ENCODE measurements around the gene ZNF821.
A peak's percentile ranks its signal among the peaks of the same experiment; 100 is the strongest.
"Not testable (repeated sequence)": the region's sequence is repeated elsewhere in the genome, so short reads cannot be mapped to it uniquely, and the experiment has no call there.

ZNF821 gene, protein sequence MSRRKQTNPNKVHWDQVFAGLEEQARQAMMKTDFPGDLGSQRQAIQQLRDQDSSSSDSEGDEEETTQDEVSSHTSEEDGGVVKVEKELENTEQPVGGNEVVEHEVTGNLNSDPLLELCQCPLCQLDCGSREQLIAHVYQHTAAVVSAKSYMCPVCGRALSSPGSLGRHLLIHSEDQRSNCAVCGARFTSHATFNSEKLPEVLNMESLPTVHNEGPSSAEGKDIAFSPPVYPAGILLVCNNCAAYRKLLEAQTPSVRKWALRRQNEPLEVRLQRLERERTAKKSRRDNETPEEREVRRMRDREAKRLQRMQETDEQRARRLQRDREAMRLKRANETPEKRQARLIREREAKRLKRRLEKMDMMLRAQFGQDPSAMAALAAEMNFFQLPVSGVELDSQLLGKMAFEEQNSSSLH

DNA sequence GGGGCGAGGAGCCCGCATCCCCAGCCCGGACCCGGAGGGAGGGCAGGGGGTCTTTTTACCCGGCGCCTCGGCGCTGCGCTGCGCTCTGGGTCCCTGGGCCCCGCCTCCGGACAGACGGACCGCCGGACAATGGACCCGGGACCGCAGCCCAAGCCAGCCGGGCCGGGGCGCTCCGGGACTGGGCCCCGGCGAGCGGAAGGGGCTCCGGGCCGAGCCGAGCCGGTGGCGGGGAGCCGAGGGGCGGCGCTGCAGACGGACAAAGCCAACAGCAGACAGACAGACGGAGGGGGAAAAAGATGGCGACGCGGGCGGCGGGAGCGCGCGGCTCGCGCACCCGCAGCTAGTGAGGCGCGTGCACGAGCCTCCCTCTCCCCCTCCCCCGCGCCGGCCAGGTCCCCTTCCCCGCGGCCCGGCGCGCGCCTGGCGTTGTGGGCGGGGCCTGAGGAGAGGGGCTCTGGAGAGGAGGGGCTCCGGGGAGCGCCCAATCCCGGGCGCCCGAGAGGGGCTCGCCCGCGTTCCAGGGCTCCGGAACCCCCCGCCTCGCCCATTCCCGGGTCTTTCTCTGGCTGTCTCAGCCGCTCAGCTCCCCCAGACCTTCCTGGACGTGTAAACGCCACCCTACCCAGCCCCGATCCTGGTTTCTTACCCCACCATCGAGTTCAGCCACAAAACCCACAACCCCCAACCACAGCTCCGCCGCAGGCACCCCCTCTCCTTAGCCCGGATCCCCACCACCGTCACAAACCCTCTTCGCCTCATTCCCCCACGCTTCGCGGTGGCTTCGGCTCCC lies at the start of gene ZNF821:
ZNF821 (minus strand) TSS at position 334 of the 790 bp plus-strand sequence. CDS start 4,236 bp downstream, outside the sequence.
- DNase-seq (ENCODE audit: low read depth in 2 of 2): peak; percentile 58 to 61

DNA sequence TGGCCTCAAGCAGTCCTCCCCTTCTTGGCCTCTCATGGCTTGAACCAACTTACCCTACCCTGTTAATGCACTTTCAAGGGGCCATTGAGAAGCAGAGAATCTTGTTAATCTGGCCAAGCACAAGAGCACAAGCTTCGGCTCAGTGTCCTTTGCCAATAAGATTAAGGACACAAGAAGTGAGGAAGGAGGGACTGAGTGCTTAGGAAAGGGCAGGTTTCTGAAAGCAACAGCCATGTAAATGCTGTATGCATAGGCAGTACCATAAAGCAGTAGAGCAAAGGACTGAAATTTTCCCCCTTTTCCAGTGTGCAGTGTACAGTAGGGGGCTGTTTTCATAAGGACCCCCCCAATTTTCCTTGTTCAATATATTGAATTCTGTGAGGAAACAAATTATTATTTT lies 49.0 kb upstream of the ZNF821 start:
- no peak for DNase-seq (ENCODE audit: low read depth in 2 of 2)

DNA sequence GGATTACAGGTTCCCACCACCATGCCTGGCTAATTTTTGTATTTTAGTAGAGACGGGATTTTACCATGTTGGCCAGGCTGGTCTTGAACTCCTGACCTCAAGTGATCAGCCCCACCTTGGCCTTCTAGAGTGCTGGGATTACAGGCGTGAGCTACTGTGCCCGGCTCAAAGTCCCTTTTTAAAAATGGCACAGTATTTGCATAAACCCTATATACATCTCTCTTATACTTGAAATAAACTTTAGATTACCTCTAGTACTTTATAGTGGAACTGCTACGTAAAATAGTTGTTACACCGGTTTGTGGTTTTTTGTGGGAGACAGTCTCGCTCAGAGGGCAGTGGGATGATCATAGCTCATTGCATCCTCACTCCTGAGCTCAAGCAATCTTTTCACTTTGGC lies 47.6 kb upstream of the ZNF821 start:
- no peak for DNase-seq (ENCODE audit: low read depth in 2 of 2)

DNA sequence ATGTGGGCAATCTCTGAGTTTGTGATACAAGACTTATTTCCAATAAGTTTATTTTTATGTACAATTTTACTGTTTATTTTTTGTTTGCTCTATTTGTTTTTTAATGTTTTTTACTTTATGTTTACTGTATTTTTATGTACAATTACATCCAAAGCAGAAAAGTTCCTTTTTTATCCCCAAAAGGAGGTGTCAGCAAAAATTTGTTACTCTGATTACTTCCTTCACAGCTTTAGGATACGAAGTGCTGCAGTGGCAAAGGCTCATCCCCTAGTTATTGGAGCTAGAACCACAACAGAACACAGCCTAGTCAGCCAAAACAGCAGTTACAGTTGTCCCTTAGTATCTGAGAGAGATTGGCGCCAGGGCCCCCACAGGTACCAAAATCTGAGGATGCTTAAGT lies 47.0 kb upstream of the ZNF821 start:
- no peak for DNase-seq (ENCODE audit: low read depth in 2 of 2)

DNA sequence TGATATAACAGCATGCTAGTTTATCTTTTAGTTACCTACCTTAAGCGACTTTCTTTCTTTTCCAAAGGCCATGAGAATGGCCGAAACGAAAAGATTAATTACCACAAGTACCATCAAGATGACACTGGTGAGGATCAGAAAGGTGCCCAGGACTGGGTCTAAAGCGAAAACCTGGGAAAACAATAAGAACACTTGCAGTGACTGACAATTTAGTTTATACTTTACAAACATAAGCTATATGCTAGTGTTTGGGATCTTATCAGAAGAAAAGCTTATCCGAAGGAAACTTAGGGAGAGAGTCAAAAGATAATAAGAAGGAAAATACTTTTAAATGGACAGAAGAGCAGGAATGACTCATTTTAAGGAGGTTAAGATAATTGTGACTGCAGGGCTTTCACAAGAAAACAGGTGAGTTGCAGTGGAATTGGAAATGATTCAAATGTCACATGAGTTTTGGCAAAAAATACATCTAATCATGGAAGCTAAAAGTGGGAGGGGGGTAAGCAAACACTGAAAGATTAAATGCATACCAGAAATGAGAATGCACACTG lies 46.1 kb upstream of the ZNF821 start:
- no peak for DNase-seq (ENCODE audit: low read depth in 2 of 2)

DNA sequence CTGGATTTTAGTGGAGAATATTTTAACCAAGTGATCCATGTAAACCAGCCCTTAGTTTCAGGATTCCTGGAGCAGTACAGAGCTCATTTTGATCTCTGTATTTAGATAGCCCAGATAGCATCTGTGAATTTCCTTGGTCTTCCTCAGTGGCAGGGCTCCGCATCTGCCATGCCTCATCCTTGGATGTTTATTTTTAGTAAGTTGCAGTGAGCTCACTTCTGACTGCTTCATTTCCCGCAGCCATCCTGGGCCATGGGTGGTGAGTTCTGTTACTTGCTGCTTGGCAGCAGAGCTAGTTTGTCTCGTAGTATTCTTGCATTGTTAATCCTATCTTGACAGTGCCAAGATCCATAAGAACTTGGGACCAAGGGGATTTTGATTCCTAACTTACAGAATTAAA lies 45.1 kb upstream of the ZNF821 start:
- DNase-seq (ENCODE audit: low read depth in 2 of 2): no peak

DNA sequence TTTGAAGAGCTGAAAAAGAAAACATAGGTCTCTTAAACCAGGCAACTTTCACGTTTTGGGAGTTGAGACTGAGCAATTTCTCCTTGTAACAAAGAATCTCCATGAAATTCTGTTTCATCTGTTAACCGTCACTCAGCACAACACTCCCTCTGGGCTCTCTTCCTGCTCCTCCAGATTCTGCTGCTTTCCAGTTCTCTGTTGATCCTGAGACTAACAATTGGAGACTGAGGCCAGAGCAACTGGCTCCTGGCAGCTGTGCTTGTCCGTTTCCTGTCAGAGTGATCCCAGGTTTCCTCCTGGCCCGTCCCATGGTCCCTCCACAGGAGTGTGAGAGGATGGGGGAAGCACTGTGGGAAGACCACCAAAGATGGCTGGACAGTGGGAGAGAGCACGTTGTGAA lies 43.8 kb upstream of the ZNF821 start:
- no peak for DNase-seq (ENCODE audit: low read depth in 2 of 2)

DNA sequence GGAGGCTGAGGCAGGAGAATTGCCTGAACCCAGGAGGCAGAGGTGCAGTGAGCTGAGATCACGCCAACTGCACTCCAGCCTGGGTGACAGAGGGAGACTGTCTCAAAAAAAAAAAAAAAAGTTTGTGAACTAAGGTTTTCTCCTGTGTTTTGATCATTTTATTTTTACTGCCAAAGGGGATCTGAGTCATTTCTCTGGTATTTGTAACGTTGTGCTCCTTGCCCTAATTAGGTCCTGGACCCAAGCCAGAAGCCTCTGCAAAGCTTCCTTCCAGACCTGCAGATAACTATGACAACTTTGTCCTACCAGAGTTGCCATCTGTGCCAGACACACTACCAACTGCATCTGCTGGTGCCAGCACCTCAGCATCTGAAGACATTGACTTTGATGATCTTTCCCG lies 43.4 kb upstream of the ZNF821 start:
- no peak for DNase-seq (ENCODE audit: low read depth in 2 of 2)

DNA sequence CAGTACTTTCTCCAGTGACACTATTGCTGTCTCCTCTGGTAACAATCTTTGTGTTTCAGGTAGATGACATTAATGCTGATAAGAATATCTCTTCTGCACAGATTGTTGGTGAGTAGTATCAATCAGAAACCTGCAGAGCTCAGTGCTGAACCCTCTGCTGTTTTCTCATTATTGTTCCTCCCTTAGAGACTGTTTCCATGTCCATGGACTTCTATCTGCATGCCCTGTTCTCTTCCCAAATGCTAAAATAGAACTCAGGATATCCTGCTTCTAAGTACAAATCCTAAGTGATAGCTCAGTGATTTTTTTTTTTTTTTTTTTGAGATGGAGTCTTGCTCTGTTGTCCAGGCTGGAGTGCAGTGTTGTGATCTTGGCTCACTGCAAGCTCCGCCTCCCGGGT lies 40.7 kb upstream of the ZNF821 start:
- no peak for DNase-seq (ENCODE audit: low read depth in 2 of 2)

DNA sequence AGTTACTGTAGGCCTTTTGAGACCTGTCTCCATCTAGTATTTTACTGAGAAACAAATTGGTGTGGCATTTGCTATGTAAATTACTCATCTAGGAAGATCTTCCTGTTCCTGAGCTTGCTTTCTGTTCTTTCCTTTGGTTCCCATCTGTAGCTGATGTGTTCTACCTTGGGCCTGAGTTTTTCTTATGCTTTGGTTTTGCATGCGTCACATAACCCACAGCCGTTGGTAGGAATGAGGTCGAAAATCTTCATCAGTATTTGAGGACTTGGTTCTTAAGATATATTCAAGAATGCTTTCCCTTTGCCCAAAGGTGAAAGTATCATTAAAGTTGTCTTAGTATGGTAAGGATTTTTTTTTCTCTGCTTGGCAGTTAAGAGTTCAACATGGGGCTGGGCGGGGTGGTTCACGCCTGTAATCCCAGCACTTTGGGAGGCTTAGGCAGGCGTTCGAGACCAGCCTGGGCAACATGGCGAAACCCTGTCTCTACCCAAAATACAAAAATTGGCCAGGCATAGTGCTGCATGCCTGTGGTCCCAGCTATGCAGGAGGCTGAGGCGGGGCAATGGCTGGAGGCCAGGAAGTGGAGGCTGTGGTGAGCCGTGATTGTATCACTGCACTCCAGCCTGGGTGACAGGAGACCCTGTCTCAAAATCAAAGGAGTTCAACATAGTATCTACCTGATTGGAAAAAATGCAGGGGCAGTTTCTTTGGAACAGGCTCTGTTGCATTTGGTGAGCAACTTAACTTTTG lies 40.1 kb upstream of the ZNF821 start:
- DNase-seq (ENCODE audit: low read depth in 2 of 2): no peak

DNA sequence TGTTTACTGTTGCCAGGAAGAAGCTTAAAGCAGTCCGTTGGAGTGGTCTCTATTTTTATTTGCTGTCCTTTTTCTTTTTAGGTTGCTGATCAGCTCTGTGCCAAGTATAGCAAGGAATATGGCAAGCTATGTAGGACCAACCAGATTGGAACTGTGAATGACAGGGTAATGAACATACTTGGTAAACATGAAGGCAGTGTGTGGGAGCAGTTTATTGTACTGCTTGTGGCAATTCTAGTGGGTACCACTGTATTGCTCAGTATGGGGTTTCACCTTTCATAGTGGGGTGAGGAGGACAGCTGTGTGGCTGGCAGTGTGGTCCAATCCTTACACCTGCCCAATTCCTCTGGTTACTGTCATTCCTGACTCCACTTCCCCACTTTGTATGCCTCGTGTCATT lies 36.7 kb upstream of the ZNF821 start:
- DNase-seq (ENCODE audit: low read depth in 2 of 2): no peak

DNA sequence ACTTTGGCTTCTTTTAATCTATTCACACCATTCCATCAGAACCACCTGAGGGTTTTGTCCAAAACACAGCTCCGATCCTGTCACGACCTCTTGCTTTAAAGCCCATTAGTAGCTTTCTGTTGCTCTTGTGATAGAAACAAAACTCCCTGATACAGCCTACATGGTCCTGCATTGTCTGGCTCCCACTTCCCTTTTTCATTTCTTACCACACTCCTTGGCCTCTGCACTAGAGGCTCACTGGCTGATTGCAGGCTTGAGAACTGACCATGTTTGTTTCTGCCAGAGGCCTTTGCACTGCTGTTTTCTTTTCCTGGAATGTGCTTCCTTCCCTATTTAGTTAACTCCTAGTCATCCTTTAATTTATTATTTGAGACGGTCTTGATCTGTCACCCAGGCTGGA lies 35.1 kb upstream of the ZNF821 start:
- DNase-seq (ENCODE audit: low read depth in 2 of 2): no peak

DNA sequence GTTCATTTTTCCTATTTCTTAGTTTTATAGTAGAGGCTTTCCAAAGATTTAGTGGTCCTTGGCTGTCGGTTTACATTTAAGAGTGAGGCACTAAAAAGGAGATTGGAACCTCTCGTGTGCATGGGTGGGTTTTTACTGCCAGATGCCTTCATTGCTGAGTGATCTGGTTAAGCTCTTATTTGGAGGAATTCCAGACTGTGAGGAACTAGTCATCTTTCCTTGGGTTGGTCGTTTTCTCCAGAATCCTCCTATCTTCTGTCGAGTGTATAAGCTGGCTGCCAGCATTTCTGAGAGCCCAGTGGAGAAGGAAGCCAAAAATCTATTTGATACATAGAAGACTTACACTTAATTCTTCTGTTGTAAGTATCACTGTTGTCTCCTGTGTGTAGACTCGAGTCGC lies 33.9 kb upstream of the ZNF821 start:
- no peak for DNase-seq (ENCODE audit: low read depth in 2 of 2)

DNA sequence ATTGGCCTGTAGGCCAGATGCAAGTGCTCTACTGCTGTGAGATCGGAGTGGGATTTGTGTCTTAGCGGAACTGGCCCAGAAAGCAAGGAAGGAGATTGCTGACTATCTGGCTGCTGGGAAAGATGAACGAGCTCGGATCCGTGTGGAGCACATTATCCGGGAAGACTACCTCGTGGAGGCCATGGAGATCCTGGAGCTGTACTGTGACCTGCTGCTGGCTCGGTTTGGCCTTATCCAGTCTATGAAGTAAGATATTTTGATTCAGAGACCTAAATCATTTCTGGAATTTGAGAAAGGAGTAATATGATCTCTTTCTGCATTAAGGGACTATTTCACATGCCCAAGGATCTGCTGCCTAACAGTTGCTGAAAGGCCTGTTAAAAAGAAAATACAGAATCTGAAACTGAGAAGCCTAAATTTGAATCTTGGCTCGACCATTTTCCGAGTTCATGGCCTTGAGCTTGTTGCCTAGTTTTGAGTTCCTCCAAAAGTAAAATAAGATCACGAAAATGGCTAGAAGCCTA lies 32.5 kb upstream of the ZNF821 start:
- no peak for DNase-seq (ENCODE audit: low read depth in 2 of 2)

DNA sequence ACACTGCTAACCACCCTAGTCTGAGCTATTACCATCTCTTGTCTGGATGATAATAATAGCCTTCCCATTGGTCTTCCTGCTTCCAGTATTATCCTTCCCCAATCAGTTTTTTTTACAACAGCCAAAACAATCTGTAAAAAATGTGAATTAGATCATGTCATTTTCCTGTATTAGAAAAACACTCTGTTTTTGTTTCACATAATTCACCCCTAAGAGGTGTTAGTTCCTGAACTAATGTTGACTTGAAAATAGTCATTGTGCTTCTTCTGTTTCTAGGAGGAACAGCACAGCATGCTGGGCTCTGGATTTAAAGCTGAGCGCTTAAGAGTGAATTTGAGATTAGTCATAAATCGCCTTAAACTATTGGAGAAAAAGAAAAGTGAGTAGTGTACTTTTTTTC lies 31.4 kb upstream of the ZNF821 start:
- no peak for DNase-seq (ENCODE audit: low read depth in 2 of 2)

DNA sequence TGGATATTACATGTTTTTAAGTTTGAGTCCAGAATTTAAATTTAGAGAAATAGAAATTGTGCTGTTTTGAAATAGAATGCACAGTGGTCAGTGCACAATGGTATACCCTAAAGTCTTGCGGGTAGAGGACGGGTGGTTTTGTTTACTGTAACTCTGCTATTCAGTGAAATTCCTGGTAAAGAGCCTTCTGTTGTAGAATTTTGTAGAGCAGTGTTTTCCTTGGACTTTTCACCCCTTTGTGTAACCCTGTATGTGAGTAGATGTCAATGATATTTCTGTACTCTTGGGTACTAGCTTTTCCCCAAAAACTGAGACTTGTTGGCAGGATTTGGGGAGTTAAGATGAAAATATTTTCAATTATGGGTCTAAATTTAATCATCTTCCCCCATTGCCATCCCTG lies 30.8 kb upstream of the ZNF821 start:
- DNase-seq (ENCODE audit: low read depth in 2 of 2): no peak

DNA sequence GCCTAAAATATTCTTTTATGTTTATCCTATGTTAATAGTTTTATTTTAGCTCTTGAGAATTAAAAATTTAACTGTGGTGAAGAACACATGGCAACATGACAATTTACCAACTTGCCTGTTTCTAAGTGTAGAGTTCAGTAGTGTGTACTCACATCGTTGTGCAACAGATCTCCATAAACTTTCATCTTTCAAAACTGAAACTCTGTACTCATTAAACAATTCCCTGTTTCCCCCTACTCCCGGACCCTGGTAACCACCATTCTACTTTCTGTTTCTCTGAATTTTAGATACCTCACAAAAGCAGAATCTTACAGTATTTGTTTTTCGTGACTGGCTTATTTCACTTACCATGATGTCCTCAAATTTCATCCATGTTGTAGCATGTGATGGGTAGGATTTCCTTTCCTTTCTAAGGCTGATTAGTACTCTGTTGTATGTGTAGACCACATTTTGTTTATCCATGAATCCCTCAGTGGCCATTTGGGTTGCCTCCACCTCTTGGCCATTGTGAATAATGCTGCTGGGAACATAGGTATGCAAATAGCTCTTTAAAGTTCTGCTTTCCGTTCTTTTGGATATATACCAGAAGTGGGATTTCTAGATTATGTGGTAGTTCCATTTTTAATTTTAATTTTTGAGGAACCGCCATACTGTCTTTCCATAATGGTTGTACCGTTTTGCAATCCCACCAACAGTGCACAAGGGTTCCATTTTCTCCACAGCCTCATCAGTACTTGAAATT lies 28.7 kb upstream of the ZNF821 start:
- no peak for DNase-seq (ENCODE audit: low read depth in 2 of 2)

DNA sequence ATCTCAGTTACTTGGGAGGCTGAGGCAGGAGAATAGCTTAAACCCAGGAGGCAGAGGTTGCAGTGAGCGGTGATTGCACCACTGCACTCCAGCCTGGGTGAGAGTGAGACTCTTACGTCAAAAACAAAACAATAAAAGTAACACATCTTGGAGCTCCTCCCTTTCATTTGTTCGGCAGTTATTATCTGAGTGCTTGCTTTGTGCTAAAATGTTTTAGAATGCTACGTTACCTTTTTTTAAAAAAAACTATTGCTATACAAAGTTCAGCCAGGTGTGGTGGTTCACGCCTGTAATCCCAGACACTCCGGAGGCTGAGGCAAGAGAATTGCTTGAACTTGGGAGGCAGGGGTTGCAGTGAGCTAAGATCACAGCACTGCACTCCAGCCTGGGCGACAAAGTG lies 27.1 kb upstream of the ZNF821 start:
- DNase-seq (ENCODE audit: low read depth in 2 of 2): no peak

DNA sequence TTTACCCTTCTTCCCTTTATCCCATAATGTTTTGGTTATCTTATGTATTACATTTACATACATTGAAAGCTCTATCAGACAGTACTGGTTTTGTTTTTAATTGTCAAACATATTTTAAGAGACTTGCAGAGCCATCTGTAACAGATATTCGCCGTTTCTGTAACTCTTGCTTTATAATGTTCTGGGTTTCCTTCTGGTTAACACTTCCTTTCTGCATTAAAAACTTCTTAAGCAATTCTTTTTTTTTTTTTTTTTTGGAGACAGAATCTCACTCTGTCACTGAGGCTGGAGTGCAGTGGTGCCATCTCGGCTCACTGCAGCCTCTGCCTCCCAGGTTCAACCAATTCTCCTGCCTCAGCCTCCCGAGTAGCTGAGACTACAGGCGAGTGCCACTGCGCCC lies 21.8 kb upstream of the ZNF821 start:
- DNase-seq (ENCODE audit: low read depth in 2 of 2): not testable (repeated sequence)

DNA sequence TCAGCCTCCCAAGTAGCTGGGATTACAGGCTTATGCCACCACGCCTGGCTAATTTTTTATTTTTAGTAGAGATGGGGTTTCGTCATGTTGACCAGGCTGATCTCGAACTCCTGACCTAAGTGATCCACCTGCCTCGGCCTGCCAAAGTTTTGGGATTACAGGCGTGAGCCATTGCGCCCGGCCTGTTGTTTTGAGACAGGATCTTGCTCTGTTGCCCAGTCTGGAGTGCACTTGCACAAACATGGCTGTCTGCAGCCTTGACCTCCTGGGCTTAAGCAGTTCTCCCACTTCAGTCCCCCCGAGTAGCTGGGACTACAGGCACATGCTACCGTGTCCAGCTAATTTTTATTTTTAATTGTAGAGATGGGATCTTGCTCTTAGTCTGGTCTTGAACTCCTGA lies 20.3 kb upstream of the ZNF821 start:
- DNase-seq (ENCODE audit: low read depth in 2 of 2): no peak

DNA sequence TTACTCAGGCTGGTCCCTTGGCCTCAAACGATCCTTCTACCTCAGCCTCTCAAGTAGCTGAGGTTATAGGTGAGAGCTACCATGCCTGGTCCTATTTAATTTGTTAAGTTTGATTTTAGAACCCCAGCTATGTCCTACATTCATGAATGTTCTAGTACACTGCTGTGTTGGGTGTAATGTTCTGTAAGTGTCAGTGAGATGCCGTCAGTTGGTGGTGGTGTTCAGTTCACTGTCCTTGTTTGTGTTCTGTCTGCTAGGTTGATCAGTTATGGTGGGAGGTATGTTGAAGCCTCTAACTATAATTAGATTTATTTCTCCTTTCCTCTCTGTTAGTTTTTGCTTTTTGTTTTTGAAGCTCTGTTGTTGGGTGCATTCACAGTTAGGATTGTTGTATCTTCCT lies 19.6 kb upstream of the ZNF821 start:
- DNase-seq (ENCODE audit: low read depth in 2 of 2): no peak
